Putamen (tissue), 1 donor: ENCODE data around the gene UBXN11.

Experiments used
- DNase-seq: peaks from one replicate; pipeline ENCODE4 v3.0.0-alpha.2; 2016; ENCODE audit warnings: low spot score

The UBXN11 gene

GRCh38 chr1:26285366-26286063 lies 20.9 kb downstream of the UBXN11 start:
- DNase-seq = no peak

GRCh38 chr1:26284597-26285347 lies 21.7 kb downstream of the UBXN11 start:
- peak; percentile 86 for DNase-seq

- DNase-seq = no peak
Measured at GRCh38 chr1:26283871-26284596, 22.4 kb downstream of the UBXN11 start.

GRCh38 chr1:26283279-26283853 lies 23.1 kb downstream of the UBXN11 start:
- no peak for DNase-seq

DNA sequence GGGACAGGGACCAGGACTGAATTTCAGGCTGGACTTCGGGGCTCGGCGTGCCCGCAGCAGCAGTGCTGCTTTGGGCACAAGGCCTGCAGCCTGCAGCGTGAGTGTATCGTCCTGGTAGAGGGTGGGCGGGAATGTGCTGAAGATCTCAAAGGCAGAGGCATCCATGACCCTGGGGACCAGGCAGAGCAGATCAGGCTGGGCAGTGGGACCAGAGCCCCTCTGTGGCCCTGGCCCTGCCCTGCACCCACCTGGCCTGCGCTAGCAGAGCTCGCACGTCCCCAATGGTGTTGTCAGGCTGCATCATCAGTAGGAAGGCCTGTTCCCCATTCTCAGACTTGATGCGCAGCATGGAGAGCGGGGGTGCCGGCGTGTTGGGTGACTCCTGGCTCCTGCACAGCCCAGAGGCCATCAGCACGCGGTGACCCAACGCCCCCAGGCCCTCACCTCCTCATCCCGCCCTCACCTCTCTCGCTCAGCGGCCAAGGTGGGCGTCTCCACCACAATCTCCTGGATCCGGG lies 24.0 kb downstream of the UBXN11 start:
- DNase-seq = no peak

- no peak for DNase-seq
Measured at GRCh38 chr1:26281971-26282370, 24.5 kb downstream of the UBXN11 start.

DNA sequence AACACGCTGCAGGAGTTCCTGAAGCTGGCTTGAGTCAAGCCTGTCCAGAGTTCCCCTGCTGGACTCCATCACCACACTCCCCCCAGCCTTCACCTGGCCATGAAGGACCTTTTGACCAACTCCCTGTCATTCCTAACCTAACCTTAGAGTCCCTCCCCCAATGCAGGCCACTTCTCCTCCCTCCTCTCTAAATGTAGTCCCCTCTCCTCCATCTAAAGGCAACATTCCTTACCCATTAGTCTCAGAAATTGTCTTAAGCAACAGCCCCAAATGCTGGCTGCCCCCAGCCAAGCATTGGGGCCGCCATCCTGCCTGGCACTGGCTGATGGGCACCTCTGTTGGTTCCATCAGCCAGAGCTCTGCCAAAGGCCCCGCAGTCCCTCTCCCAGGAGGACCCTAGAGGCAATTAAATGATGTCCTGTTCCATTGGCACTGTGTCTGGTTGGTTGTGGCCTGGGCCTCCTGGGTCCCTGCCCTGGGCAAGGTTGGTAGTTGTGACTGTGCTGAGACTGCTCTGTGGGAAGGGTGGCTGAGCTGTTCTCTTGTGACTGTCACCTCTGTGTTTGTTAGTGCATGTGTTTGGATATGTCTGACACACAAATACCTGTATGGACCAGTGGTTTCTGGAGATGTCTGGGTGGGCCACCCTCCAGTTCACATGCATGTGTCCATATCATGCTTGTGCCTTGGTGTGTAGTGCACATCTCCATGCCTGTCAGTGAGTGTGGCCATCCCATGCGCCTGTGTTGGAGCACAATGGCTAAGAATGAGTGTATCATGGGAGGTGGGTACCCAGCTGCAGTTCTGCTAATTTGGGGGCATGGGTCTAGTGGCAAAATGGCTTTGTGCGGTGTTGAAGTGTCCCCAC lies 25.1 kb downstream of the UBXN11 start:
- DNase-seq = no peak

DNA sequence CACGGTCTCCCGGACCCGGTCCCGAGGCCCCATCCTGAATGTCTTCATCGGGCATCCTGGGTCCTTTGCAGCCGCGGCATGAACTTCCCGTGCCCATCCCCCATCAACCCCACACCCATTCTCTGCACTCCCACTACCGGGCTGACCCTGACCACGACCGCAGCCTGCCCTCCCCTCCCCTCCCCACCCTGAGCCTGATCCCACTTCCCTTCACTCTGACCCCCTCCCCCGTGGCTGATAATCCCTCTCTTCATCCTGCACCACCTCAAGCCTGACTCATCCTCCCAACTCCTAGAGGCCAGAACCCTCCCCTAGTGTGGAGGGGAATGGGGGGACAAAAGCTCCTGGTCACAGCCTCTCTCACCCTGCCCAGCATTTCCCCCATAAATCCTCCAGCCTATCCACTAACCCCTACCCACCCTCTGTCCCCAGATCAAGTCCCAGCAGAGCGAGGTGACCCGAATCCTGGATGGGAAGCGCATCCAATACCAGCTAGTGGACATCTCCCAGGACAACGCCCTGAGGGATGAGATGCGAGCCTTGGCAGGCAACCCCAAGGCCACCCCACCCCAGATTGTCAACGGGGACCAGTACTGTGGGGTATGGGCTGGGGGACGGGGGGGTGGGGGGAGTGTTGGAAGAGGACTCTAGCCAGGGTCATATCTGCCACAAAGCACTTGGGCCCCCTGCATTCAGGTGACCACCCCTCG lies 25.9 kb downstream of the UBXN11 start:
- no peak for DNase-seq

- DNase-seq = peak; percentile 85
Measured at GRCh38 chr1:26279456-26280332, 26.7 kb downstream of the UBXN11 start, which contains the start of gene SH3BGRL3. TSS of gene SH3BGRL3 (plus strand) at chr1:26280086. CDS start at chr1:26280156, 70 bp downstream.

GRCh38 chr1:26278724-26279455 lies 27.5 kb downstream of the UBXN11 start:
- no peak for DNase-seq

DNA sequence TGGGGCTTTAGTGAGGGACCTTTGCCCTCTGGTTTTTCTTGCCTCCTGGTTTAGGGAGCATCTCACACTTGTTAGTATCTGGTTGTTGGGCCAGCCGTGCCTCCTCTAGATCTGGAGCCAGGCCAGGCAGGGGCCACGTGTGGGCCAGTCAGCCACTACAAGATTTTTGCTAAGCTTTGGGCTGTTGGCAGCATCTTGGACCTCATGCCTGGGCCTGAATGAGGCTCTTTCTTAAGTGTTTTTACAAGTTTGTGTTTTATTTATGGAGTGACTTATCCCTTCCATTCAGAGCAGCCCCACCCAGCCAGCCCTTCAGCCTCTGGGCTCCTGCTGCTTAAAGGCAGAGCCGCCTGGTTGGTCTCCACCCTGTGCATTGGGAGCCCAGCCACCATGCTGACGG lies 28.1 kb downstream of the UBXN11 start:
- no peak for DNase-seq

DNA sequence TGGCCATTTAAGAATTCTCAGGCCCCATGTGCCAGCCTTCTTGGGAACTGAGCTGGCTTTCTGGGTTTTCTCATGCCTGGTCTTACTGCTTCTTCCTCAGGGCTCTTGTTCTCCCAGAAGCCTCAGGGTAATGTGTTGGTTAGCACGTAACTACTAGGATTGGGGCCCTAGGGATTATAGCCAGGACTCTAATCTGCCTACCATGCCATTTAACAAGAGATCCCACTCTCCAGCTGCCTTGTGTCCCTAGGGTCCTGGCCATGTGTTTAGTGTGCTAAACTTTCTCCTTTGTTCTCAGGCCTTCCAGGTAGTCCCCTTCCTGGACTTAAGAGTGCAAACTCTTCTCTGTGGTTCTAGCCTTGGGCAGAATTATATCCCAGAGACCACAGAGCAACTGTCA lies 28.7 kb downstream of the UBXN11 start:
- DNase-seq = no peak

GRCh38 chr1:26277261-26277661 lies 29.2 kb downstream of the UBXN11 start:
- no peak for DNase-seq

- DNase-seq = no peak
Measured at GRCh38 chr1:26276432-26276838, 30.0 kb downstream of the UBXN11 start.

DNA sequence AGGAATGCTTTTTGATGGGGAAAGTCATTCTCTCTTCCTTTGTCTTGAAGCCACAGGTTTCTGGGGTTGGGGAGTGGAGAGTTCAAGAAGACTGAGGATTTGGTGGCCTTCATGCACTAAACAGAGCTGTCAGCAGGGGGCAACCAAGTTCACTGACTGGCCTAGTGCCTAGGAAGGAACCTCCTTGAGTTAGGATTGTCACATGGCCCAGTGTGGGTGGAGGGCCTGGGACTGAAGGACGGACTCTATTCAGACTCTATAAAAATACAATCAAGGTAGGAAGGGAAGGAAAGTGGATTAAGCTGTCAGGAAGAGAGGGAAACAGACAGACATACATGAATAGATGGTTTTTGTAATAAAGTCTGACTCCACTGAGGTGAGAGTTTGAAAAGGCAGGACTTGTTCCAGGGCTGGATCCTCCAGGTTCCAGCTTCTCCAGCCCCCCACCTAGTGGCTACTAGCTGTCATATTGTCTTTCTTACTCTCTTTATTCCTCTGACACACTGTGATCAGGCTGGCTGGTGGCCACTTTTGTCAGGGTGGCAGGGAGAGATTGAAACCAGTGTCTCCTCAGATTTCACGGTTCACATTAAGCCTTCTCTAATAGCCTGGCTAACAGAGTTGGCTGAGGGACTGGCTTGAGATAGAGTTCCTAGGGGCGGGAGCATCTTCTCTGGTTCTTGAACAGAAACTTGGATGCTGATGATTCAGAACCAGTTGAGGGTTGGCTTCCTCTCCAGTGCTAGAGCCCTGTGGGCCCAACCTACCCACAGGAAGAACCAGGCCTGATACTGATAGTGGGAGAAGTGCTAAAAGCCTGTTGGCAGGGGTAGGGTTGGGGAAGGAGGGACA lies 30.6 kb downstream of the UBXN11 start:
- peak; percentile 75 for DNase-seq

DNA sequence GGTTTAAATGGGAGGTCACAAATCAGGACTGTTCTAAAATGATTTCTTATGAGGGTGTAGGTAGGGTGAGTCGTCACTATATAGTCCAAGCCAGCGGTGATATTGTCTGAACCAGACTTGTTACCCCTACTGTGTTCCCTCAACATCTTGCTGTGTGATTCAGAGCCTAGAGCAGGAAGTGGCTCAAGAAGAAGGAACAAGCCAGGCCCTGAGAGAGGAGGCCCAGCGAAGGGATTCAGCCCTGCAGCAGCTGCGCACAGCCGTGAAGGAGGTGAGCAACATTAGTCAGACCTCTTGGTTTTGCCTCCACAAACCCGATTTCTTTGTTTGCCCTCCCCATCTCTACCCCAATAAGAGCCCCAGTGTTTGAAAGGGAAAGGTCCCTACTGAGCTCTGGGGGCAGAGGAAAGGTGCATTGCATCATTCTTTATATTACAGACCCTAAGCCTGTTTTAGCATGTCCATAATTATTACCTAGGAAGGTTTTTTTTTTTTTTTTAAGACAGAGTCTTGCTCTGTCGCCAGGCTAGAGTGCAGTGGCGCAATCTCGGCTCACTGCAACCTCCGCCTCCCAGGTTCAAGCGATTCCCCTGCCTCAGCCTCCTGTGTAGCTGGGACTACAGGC lies 31.5 kb downstream of the UBXN11 start:
- no peak for DNase-seq

DNA sequence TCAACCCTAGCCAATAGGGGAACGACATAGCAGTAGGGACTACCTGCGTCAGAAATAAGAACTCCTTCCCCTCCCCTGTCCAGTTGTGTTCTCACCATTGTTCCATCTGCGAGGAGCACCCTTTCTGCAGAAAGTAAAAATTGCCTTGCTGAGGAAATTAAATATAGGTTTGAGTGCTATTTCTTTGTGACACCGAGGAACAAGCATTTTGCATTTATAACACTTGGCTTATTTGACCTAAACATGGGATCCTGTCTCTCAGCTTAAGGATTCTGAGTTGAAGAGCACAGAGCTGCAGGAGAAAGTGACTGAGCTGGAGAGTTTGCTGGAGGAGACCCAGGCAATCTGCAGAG lies 37.3 kb downstream of the UBXN11 start:
- no peak for DNase-seq
